Calu3 (cell line): Measurements from ENCODE around the gene BCR. TPM values are rescaled to one million over a fixed set of nuclear protein-coding genes. Genes with fewer than 3 reads are reported as not detected.

ENCODE experiments used
- BruUV-seq: library from RNA; stranded (reverse); fragments of 400-500 nt; replicated peaks from 2 replicates; lab custom pipeline; 2021; lab: Mats Ljungman, UMichigan
- CTCF ChIA-PET: fragments of 300-600 bp; sonication (Branson Sonifier 250); formaldehyde crosslinking; loops from one replicate; lab custom pipeline; 2022; ENCODE audit warnings: antibody characterized with exemption; lab: Charles Lee
- DNase-seq: peaks from one replicate; pipeline ENCODE4 v3.0.0; 2022
- H3K27ac Mint-ChIP-seq: one replicate; pipeline ENCODE4 v1.8.0; 2022; ENCODE audit warnings: mixed read lengths; ENCODE audit not compliant: unreplicated experiment
- H3K27me3 Mint-ChIP-seq: one replicate; pipeline ENCODE4 v1.8.0; 2022; ENCODE audit warnings: mixed read lengths; ENCODE audit not compliant: unreplicated experiment
- H3K36me3 Mint-ChIP-seq: one replicate; pipeline ENCODE4 v1.8.0; 2022; ENCODE audit warnings: mild to moderate bottlenecking, moderate library complexity, mixed read lengths; ENCODE audit not compliant: insufficient read depth, unreplicated experiment
- H3K4me1 Mint-ChIP-seq: one replicate; pipeline ENCODE4 v1.8.0; 2022; ENCODE audit warnings: mild to moderate bottlenecking, low read depth, mixed read lengths; ENCODE audit not compliant: unreplicated experiment
- H3K4me3 Mint-ChIP-seq: one replicate; pipeline ENCODE4 v1.8.0; 2022; ENCODE audit warnings: mild to moderate bottlenecking, low read depth, moderate library complexity, mixed read lengths; ENCODE audit not compliant: unreplicated experiment
- H3K9me3 Mint-ChIP-seq: one replicate; pipeline ENCODE4 v1.8.0; 2022; ENCODE audit warnings: low read depth, mixed read lengths; ENCODE audit not compliant: unreplicated experiment
- CTCF ChIP-seq: fragments of 200-600 bp; IDR thresholded peaks from one replicate; pipeline ENCODE4 v1.8.0; 2022; ENCODE audit warnings: antibody characterized with exemption; ENCODE audit not compliant: unreplicated experiment
- intact Hi-C: fragments of 100-400 bp; cut with micrococcal nuclease; formaldehyde crosslinking; loops from one replicate; pipeline ENCODE4 v1.10.0; 2022; ENCODE audit not compliant: unreplicated experiment
- total RNA-seq: library from RNA; stranded (reverse); gene quantifications from 2 replicates; pipeline ENCODE4 v1.2.3, GENCODE V29; 2022

Gene BCR
- total RNA-seq, 1 experiment from 2014 or later: 83.6 TPM

GRCh38 chr22:23279781-23280180, 99.5 kb downstream of the BCR start:
- intact Hi-C loops: no loop called here
- no peak for DNase-seq
- no peak for TF ChIP-seq CTCF
- Mint-ChIP-seq H3K36me3 (peaks cover 41% of the 10 kb centered on the region), H3K27ac (peak overlapping the region; percentile 45), H3K4me1 (peaks cover 46% of the 10 kb centered on the region), H3K4me3 (no peak overlapping the region), H3K27me3 (no peaks in the 10 kb centered on the region), H3K9me3 (no peaks in the 10 kb centered on the region)
- no TSS peak for BruUV-seq
- CTCF ChIA-PET: interaction anchor here (1.3 kb wide), 1 partner anchor 101 kb away, joined by 10 read pairs; no protein-coding TSS in a partner anchor

GRCh38 chr22:23280356-23281052, 100.2 kb downstream of the BCR start:
- intact Hi-C loops: no loop called here
- no peak overlapping the region for H3K4me3 Mint-ChIP-seq
- no peaks in the 10 kb centered on the region for H3K27me3 Mint-ChIP-seq
- peak overlapping the region; percentile 45 for H3K27ac Mint-ChIP-seq
- DNase-seq: no peak
- no peak for TF ChIP-seq CTCF
- no TSS peak for BruUV-seq
- CTCF ChIA-PET: no interaction called here
- peaks cover 44% of the 10 kb centered on the region for H3K4me1 Mint-ChIP-seq
- H3K36me3 Mint-ChIP-seq: peaks cover 43% of the 10 kb centered on the region
- no peaks in the 10 kb centered on the region for H3K9me3 Mint-ChIP-seq

DNA sequence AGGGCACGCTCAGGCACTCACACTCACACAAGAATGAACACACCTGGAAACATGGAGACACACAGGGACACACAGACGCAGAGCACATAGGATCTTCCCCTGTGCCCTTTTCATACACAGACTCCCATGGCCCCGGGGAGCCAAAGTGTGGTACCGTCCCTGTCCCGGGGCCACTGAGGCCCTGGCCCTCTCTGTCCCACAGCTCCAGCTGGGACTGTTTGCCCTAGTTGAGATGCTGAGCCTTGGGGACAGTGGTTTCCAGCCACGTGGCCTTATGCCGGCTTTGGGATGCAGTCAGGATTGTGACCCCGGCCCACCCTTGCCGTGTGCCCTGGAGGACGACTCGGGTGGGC, 100.7 kb downstream of the BCR start:
- H3K9me3 Mint-ChIP-seq: no peaks in the 10 kb centered on the region
- no peak overlapping the region for H3K4me3 Mint-ChIP-seq
- no peak for DNase-seq
- peaks cover 43% of the 10 kb centered on the region for H3K36me3 Mint-ChIP-seq
- peak overlapping the region; percentile 45 for H3K27ac Mint-ChIP-seq
- intact Hi-C loops: no loop called here
- BruUV-seq: no TSS peak
- no peak for TF ChIP-seq CTCF
- H3K4me1 Mint-ChIP-seq: peaks cover 39% of the 10 kb centered on the region
- no peaks in the 10 kb centered on the region for H3K27me3 Mint-ChIP-seq
- CTCF ChIA-PET: no interaction called here

GRCh38 chr22:23281406-23282088, 101.2 kb downstream of the BCR start:
- CTCF ChIA-PET: interaction anchor here (0.7 to 3.3 kb wide), 15 partner anchors 9 to 322 kb away, joined by 3 to 109 read pairs (median 6); partner anchors contain the start of gene BCR
- DNase-seq: peak; percentile 93
- Mint-ChIP-seq H3K4me1 (peaks cover 38% of the 10 kb centered on the region), H3K27ac (peak overlapping the region; percentile 92), H3K4me3 (peak overlapping the region; percentile 48), H3K9me3 (no peaks in the 10 kb centered on the region), H3K36me3 (peaks cover 43% of the 10 kb centered on the region), H3K27me3 (no peaks in the 10 kb centered on the region)
- intact Hi-C loops: loop anchor here (1.0 kb wide), 1 partner anchor 103 kb away; no protein-coding TSS in a partner anchor
- peak; percentile 93 for TF ChIP-seq CTCF
- no TSS peak for BruUV-seq
